Measurements from ENCODE around the gene NACA2. TPM values are rescaled to one million over a fixed set of nuclear protein-coding genes. Genes with fewer than 3 reads are reported as not detected.

Gene NACA2
- total RNA-seq, 1 experiment from 2014 or later, result not detected

DNA sequence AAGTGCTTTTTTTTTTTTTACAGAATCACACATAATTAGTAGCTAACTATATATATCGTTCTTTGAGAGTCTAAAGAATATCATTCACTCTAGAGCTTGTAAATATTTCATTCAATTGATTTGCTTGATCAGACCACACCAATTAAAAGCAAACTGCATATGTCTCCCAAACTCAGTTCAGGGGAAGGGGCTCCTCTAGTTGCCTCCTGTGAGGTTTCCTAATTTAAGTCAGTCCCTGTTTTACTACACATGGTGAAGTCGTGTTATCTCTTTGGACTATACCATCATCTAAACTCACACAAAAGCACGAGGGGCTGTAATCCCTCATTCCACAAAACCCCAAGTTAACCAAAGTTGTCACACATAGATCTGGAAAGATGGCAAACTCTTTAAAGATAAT lies 11.7 kb downstream of the NACA2 start:
- Histone ChIP-seq H3K4me1 (replicated peaks; ENCODE audit: insufficient read depth) (peaks cover 15% of the 10 kb centered on the region; the same call in 1 of the 2 replicates), H3K27me3 (ENCODE audit: insufficient read depth, low read depth) (no peaks in the 10 kb centered on the region), H3K4me3 (no peak overlapping the region), H3K9me3 (ENCODE audit: insufficient read depth, low read depth) (no peaks in the 10 kb centered on the region), H3K9me2 (ENCODE audit: insufficient read depth) (no peaks in the 10 kb centered on the region), H3K4me2 (no peak overlapping the region), H2AFZ (no peak overlapping the region), H3F3A (ENCODE audit: insufficient read depth, low read depth) (no peaks in the 10 kb centered on the region), H4K20me1 (ENCODE audit: insufficient read depth) (no peaks in the 10 kb centered on the region), H3K36me3 (ENCODE audit: low read depth) (no peaks in the 10 kb centered on the region), H3K27ac (no peak overlapping the region), H3K79me2 (ENCODE audit: low read depth) (no peaks in the 10 kb centered on the region)
- intact Hi-C loops (cut with micrococcal nuclease; ENCODE audit: unreplicated experiment), result loop anchor here (10.0 kb wide), 1 partner anchor 855 kb away; no protein-coding TSS in a partner anchor
- ChIA-PET CTCF (interaction anchor here (0.7 kb wide), 1 partner anchor 166 kb away, joined by 3 read pairs; no protein-coding TSS in a partner anchor), POLR2A (ENCODE audit: unreplicated experiment) (no interaction called here)
- DNase-seq, result no peak
- TF ChIP-seq, protein P1, sequence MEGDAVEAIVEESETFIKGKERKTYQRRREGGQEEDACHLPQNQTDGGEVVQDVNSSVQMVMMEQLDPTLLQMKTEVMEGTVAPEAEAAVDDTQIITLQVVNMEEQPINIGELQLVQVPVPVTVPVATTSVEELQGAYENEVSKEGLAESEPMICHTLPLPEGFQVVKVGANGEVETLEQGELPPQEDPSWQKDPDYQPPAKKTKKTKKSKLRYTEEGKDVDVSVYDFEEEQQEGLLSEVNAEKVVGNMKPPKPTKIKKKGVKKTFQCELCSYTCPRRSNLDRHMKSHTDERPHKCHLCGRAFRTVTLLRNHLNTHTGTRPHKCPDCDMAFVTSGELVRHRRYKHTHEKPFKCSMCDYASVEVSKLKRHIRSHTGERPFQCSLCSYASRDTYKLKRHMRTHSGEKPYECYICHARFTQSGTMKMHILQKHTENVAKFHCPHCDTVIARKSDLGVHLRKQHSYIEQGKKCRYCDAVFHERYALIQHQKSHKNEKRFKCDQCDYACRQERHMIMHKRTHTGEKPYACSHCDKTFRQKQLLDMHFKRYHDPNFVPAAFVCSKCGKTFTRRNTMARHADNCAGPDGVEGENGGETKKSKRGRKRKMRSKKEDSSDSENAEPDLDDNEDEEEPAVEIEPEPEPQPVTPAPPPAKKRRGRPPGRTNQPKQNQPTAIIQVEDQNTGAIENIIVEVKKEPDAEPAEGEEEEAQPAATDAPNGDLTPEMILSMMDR (conservative IDR thresholded peaks at IDR 0.05), result no peak
- no peak for TF ChIP-seq EZH2 (IDR thresholded peaks at IDR 0.05; ENCODE audit: low read depth)
- BruUV-seq (replicated peaks), result no TSS peak

DNA sequence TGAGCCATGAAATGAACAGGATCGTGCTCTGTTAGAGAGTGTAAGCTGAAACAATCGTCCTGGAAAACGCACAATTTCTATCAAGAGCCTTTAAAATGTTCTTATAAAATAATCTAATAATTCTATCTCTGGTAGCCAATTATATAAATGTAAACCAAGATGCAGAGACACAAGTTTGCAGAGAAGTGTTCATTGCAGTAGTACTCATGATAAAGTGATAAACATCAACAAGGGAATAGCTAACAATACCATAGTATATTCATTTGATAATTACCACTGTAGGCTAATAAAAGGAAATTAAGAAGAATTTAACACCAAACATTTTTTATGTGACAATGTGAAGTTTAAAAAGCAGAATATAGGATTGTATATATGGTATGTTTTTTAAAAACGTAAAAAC lies 12.4 kb downstream of the NACA2 start:
- intact Hi-C loops (cut with micrococcal nuclease; ENCODE audit: unreplicated experiment), result loop anchor here (10.0 kb wide), 1 partner anchor 854 kb away; no protein-coding TSS in a partner anchor
- Histone ChIP-seq H2AFZ (no peak overlapping the region), H3F3A (ENCODE audit: insufficient read depth, low read depth) (no peaks in the 10 kb centered on the region), H3K9me2 (ENCODE audit: insufficient read depth) (no peaks in the 10 kb centered on the region), H3K79me2 (ENCODE audit: low read depth) (no peaks in the 10 kb centered on the region), H3K36me3 (ENCODE audit: low read depth) (no peaks in the 10 kb centered on the region), H3K4me1 (replicated peaks; ENCODE audit: insufficient read depth) (peaks cover 15% of the 10 kb centered on the region; the same call in 1 of the 2 replicates), H3K4me2 (no peak overlapping the region), H4K20me1 (ENCODE audit: insufficient read depth) (no peaks in the 10 kb centered on the region), H3K27ac (no peak overlapping the region), H3K9me3 (ENCODE audit: insufficient read depth, low read depth) (no peaks in the 10 kb centered on the region), H3K27me3 (ENCODE audit: insufficient read depth, low read depth) (no peaks in the 10 kb centered on the region), H3K4me3 (no peak overlapping the region)
- no TSS peak for BruUV-seq (replicated peaks)
- POLR2A ChIA-PET (ENCODE audit: unreplicated experiment), result no interaction called here
- DNase-seq, result no peak
- TF ChIP-seq, protein P1 (conservative IDR thresholded peaks at IDR 0.05), result no peak
- no peak for TF ChIP-seq EZH2 (IDR thresholded peaks at IDR 0.05; ENCODE audit: low read depth)
- CTCF ChIA-PET, result interaction anchor here (0.7 kb wide), 1 partner anchor 165 kb away, joined by 3 read pairs; no protein-coding TSS in a partner anchor

DNA sequence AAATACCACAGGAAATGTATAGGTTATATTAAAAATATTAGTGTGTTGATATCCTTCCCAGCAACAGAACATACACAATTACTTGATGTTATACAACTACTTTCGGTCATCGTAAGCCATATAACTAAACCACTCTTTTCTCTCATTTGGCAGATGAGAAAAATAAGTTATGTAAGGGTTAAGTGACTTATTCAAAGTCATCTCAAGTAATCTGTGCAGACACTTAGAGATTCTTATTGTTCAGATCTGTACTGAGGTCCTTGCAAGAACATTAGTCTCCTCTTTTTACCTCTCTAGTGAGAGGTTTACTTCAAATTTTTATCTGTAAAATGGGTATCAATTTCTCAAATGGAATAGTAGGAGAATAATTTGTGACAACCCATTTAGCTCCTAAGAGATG lies 15.0 kb downstream of the NACA2 start:
- H4K20me1 ChIP-seq (ENCODE audit: insufficient read depth), result no peaks in the 10 kb centered on the region
- H3K27me3 ChIP-seq (ENCODE audit: insufficient read depth, low read depth), result no peaks in the 10 kb centered on the region
- no peak overlapping the region for H2AFZ ChIP-seq
- no peaks in the 10 kb centered on the region for H3K36me3 ChIP-seq (ENCODE audit: low read depth)
- H3F3A ChIP-seq (ENCODE audit: insufficient read depth, low read depth), result no peaks in the 10 kb centered on the region
- peaks cover 3% of the 10 kb centered on the region; the same call in 1 of the 2 replicates for H3K9me3 ChIP-seq (ENCODE audit: insufficient read depth, low read depth)
- no peaks in the 10 kb centered on the region for H3K9me2 ChIP-seq (ENCODE audit: insufficient read depth)
- H3K4me1 ChIP-seq (replicated peaks; ENCODE audit: insufficient read depth), result peaks cover 15% of the 10 kb centered on the region; the same call in 1 of the 2 replicates
- intact Hi-C loops (cut with micrococcal nuclease; ENCODE audit: unreplicated experiment), result loop anchor here (1.0 to 10.0 kb wide), 5 partner anchors 25 to 851 kb away; no protein-coding TSS in a partner anchor
- TF ChIP-seq, protein P1 (conservative IDR thresholded peaks at IDR 0.05), result no peak
- TF ChIP-seq EZH2 (IDR thresholded peaks at IDR 0.05; ENCODE audit: low read depth), result no peak
- POLR2A ChIA-PET (ENCODE audit: unreplicated experiment), result no interaction called here
- CTCF ChIA-PET, result interaction anchor here (0.7 kb wide), 1 partner anchor 568 kb away, joined by 3 read pairs; no protein-coding TSS in a partner anchor
- H3K79me2 ChIP-seq (ENCODE audit: low read depth), result no peaks in the 10 kb centered on the region
- no peak overlapping the region for H3K4me3 ChIP-seq
- H3K27ac ChIP-seq, result no peak overlapping the region
- no TSS peak for BruUV-seq (replicated peaks)
- no peak for DNase-seq
- no peak overlapping the region for H3K4me2 ChIP-seq

All from PC-9 (cell line).